Stomach (tissue), 4 donors: ENCODE data around the gene SKI.

Experiments
- CTCF ChIP-seq, 7 experiments: fragments of 450-650 bp in 4 of 7; fragments of 200-600 bp in 3 of 7; sonication (generic) in 3 of 7; IDR thresholded peaks; one replicate each; pipeline ENCODE4 v1.5.1; 2016 to 2019; ENCODE audit warnings: antibody characterized with exemption in 7 of 7, control low read depth in 2 of 7, mild to moderate bottlenecking in 1 of 7
- POLR2A ChIP-seq, 4 donors: fragments of 450-650 bp; IDR thresholded peaks; one replicate each; pipeline ENCODE4 v1.6.1; 2016; ENCODE audit warnings: antibody characterized with exemption in 4 of 4, control low read depth in 2 of 4, mild to moderate bottlenecking in 1 of 4, moderate library complexity in 1 of 4
- POLR2AphosphoS5 ChIP-seq, 3 donors: sonication (generic); formaldehyde crosslinking; IDR thresholded peaks; one replicate each; pipeline ENCODE4 v1.6.1; 2016; ENCODE audit warnings: antibody characterized with exemption in 3 of 3

- no peak for TF ChIP-seq POLR2A (IDR thresholded peaks at IDR 0.05)
- TF ChIP-seq CTCF (IDR thresholded peaks at IDR 0.05), result no peak
- TF ChIP-seq POLR2AphosphoS5 (IDR thresholded peaks at IDR 0.05), result no peak
Observed at GRCh38 chr1:2291577-2291976, 63.5 kb downstream of the SKI start.
